Heart right ventricle (tissue), 16 donors: ENCODE measurements around the gene MIB1. TPM values are rescaled to one million over a fixed set of nuclear protein-coding genes. Genes with fewer than 3 reads are reported as not detected.

ENCODE experiments used
- ATAC-seq, 8 donors: fragments of 200-7000 bp; cut with Tn5 transposase; one replicate each; pipeline ENCODE4 v1.9.1; 2020; ENCODE audit warnings: mild to moderate bottlenecking in 8 of 8, moderate library complexity in 8 of 8, moderate number of reproducible peaks in 1 of 8
- DNase-seq, 2 donors: peaks; one replicate each; pipeline ENCODE4 v3.0.0-alpha.2; 2020
- H3K27ac ChIP-seq, 10 donors: fragments of 200-600 bp; sonication (generic) in 2 of 10; one replicate each; pipeline versions ENCODE4 v1.5.0 to v1.8.0; 2020 to 2022; ENCODE audit warnings: mild to moderate bottlenecking in 3 of 10
- H3K27me3 ChIP-seq, 7 donors: fragments of 200-600 bp; one replicate each; pipeline ENCODE4 v1.8.0; 2021 to 2022; ENCODE audit warnings: mild to moderate bottlenecking in 2 of 7
- H3K36me3 ChIP-seq, 9 donors: fragments of 200-600 bp; sonication (generic) in 1 of 9; one replicate each; pipeline versions ENCODE4 v1.5.0 to v1.8.0; 2020 to 2022; ENCODE audit warnings: mild to moderate bottlenecking in 2 of 9
- H3K4me1 ChIP-seq, 9 donors: fragments of 200-600 bp; sonication (generic) in 1 of 9; one replicate each; pipeline versions ENCODE4 v1.5.0 to v1.8.0; 2020 to 2022; ENCODE audit warnings: mild to moderate bottlenecking in 4 of 9
- H3K4me3 ChIP-seq, 10 donors: fragments of 200-600 bp; sonication (generic) in 2 of 10; one replicate each; pipeline versions ENCODE4 v1.5.0 to v1.8.0; 2020 to 2022; ENCODE audit warnings: mild to moderate bottlenecking in 7 of 10, moderate library complexity in 2 of 10
- H3K9me3 ChIP-seq, 11 donors: fragments of 200-600 bp in 10 of 11; sonication (generic) in 2 of 11; one replicate each; pipeline versions ENCODE4 v1.5.0 to v1.8.0; 2013 to 2022; ENCODE audit warnings: mild to moderate bottlenecking in 2 of 11, control low read depth in 1 of 11, moderate library complexity in 1 of 11
- CTCF ChIP-seq, 9 donors: fragments of 200-600 bp; sonication (generic) in 2 of 9; IDR thresholded peaks; one replicate each; pipeline versions ENCODE4 v1.5.0 to v1.8.0; 2021 to 2022; ENCODE audit warnings: antibody characterized with exemption in 9 of 9, mild to moderate bottlenecking in 5 of 9, moderate library complexity in 1 of 9
- WGBS, 2 donors: extraction: QIAGEN DNeasy Blood & Tissue Kit; methylation state at CpG; one replicate each; pipeline ENCODE4 v1.1.7; 2013; ENCODE audit warnings: inconsistent platforms in 1 of 2; 5-methylcytosine and 5-hydroxymethylcytosine counted together
- intact Hi-C, 10 donors: fragments of 100-400 bp; cut with DNase I; formaldehyde crosslinking; loops; one replicate each; pipeline versions ENCODE4 v1.11.1 to v1.14.2; 2022
- polyA plus RNA-seq, 2 donors: library from polyadenylated mRNA; stranded (reverse); fragments of 200-250 nt; gene quantifications; one replicate each; pipeline ENCODE4 v1.2.3, GENCODE V29; 2013
- total RNA-seq, 10 donors: library from RNA; stranded (reverse); fragmentation: NEBNext Ultra II Directional in 3 of 10; extraction: Animal tissue kit (Norgen Biotek cat#: 25700) in 3 of 10; gene quantifications; one replicate each; pipeline versions ENCODE4 v1.2.1 to v1.2.4, GENCODE V29; 2021 to 2023
- donor health status: Arrhythmogenic right ventricular cardiomyopathy.
- donor health status: ischemic (EF 13 %, LVEDD 7.1; RV severe dilation, severe dysfunction).
- donor health status: healthy with polysubstance abuse.
- donor health status: DM: no; HTN: yes; CAD: no.
- donor health status: DM: no; HTN: no; CAD: no.
- donor health status: ischemic (EF 25% LVEDD 6.9; RV normal size, moderate dysfunction).
- donor health status: ischemic (EF 25% LVEDD 5.7; RV mildly dilated, moderate dysfunction).
- donor health status: healthy.
- donor health status: DM: yes; HTN: yes; CAD: no.
- donor health status: Ischemic cardiomyopathy.
- donor health status: ischemic (EF 35%, LVEDD 5.7; RV mildly dilated, moderate dysfunction).
- donor health status: nonischemic (EF 11% LVEDD 7.7; RV severe dilation, severe dysfunction).
- donor health status: DM: yes; HTN: yes; CAD: no.
- donor health status: PGD.
- donor health status: ischemic (EF 29% LVEDD 5.4; RV normal size, mild dysfunction).
- donor health status: nonischemic (EF 23%, LVEDD 6.1; RV moderate dilation, normal function).

Gene MIB1
- total and polyA plus RNA-seq, 12 donors = 3.7 to 32.2 (median 25.0) TPM

- intact Hi-C loops = loop anchor here in 9 of 10 donors (5.0 to 10.0 kb wide), 8 partner anchors 45 to 792 kb away; partner anchors contain the start of gene GATA6 (in 4 of the 9)
- Histone ChIP-seq H3K4me1 (no peaks in the 10 kb centered on the region), H3K27me3 (no peaks in the 10 kb centered on the region), H3K27ac (no peak overlapping the region), H3K9me3 (peaks cover 0 to 5% (median 0%) of the 10 kb centered on the region in 11 donors), H3K36me3 (no peaks in the 10 kb centered on the region), H3K4me3 (no peak overlapping the region)
- no peak for DNase-seq
- peak in 4 of 9 donors; percentile 10 to 30 (median 24) for TF ChIP-seq CTCF (IDR thresholded peaks at IDR 0.05)
- peak in 2 of 8 donors; percentile 58 to 61 for ATAC-seq
- WGBS, 2 donors = 69 to 72% methylated on average over 5 of the region's 5 CpGs
Observed at GRCh38 chr18:21912339-21913239, 172.0 kb downstream of the MIB1 start.

- DNase-seq (peak in 1 of 2 donors; percentile 13), ATAC-seq (peak in 7 of 8 donors; percentile 55 to 79 (median 65))
- WGBS, 2 donors = 52% methylated on average over 2 of the region's 2 CpGs
- Histone ChIP-seq H3K27ac (no peak overlapping the region), H3K36me3 (no peaks in the 10 kb centered on the region), H3K4me1 (no peaks in the 10 kb centered on the region), H3K9me3 (peaks cover 0 to 26% (median 10%) of the 10 kb centered on the region in 11 donors), H3K4me3 (no peak overlapping the region), H3K27me3 (no peaks in the 10 kb centered on the region)
- intact Hi-C loops = loop anchor here in 9 of 10 donors (5.0 to 10.0 kb wide), 9 partner anchors 42 to 790 kb away; partner anchors contain the start of gene GATA6 (in 4 of the 9)
- TF ChIP-seq CTCF (IDR thresholded peaks at IDR 0.05) = peak in 8 of 9 donors; percentile 20 to 67 (median 56)
Observed at GRCh38 chr18:21914739-21915319, 174.2 kb downstream of the MIB1 start.

GRCh38 chr18:21915546-21915945, 175.0 kb downstream of the MIB1 start:
- no peaks in the 10 kb centered on the region for H3K36me3 ChIP-seq
- no peak overlapping the region for H3K27ac ChIP-seq
- DNase-seq (no peak), ATAC-seq (no peak)
- intact Hi-C loops = loop anchor here in 9 of 10 donors (5.0 to 10.0 kb wide), 6 partner anchors 242 to 789 kb away; partner anchors contain the start of gene GATA6 (in 3 of the 9)
- no peak for TF ChIP-seq CTCF (IDR thresholded peaks at IDR 0.05)
- no peak overlapping the region for H3K4me3 ChIP-seq
- WGBS, 2 donors = 60 to 72% methylated on average over 9 of the region's 9 CpGs
- no peaks in the 10 kb centered on the region for H3K27me3 ChIP-seq
- H3K9me3 ChIP-seq = peaks cover 0 to 27% (median 10%) of the 10 kb centered on the region in 11 donors
- no peaks in the 10 kb centered on the region for H3K4me1 ChIP-seq

GRCh38 chr18:21916594-21916993, 176.0 kb downstream of the MIB1 start:
- no peak for ATAC-seq
- WGBS, 2 donors = 63 to 77% methylated on average over 2 of the region's 2 CpGs
- Histone ChIP-seq H3K9me3 (peaks cover 0 to 27% (median 10%) of the 10 kb centered on the region in 11 donors), H3K36me3 (no peaks in the 10 kb centered on the region), H3K4me3 (no peak overlapping the region), H3K4me1 (no peaks in the 10 kb centered on the region), H3K27me3 (no peaks in the 10 kb centered on the region), H3K27ac (no peak overlapping the region)
- intact Hi-C loops = loop anchor here in 9 of 10 donors (5.0 to 10.0 kb wide), 6 partner anchors 241 to 788 kb away; partner anchors contain the start of gene GATA6 (in 3 of the 9)
- no peak for TF ChIP-seq CTCF (IDR thresholded peaks at IDR 0.05)
- no peak for DNase-seq
